NCI-H69 (cell line): ENCODE measurements around the gene KCND3.

Experiments
- DNase-seq: peaks from one replicate; lab custom pipeline; 2025; lab: John Stamatoyannopoulos, UW

KCND3 gene

GRCh38 chr1:111725192-111725591 lies 264.3 kb downstream of the KCND3 start:
- peak; percentile 3 for DNase-seq

GRCh38 chr1:111723871-111724270 lies 265.6 kb downstream of the KCND3 start:
- DNase-seq = no peak

- DNase-seq = no peak
Observed at GRCh38 chr1:111723091-111723806, 266.2 kb downstream of the KCND3 start.

GRCh38 chr1:111720977-111721786 lies 268.3 kb downstream of the KCND3 start:
- no peak for DNase-seq
